PC-9 (cell line): ENCODE measurements around the gene VAV2.

ENCODE experiments used
- EZH2 ChIP-seq: fragments of 200-600 bp; sonication (generic); IDR thresholded peaks from 2 replicates; pipeline ENCODE4 v1.8.0; 2017; ENCODE audit warnings: antibody characterized with exemption, low read depth
- TF ChIP-seq, protein P1 (sequence below): fragments of 200-600 bp; sonication (generic); conservative IDR thresholded peaks from 2 replicates; pipeline ENCODE4 v1.6.1; 2017; ENCODE audit warnings: mixed run types, antibody characterized with exemption, mild to moderate bottlenecking, moderate library complexity

- TF ChIP-seq, protein P1, sequence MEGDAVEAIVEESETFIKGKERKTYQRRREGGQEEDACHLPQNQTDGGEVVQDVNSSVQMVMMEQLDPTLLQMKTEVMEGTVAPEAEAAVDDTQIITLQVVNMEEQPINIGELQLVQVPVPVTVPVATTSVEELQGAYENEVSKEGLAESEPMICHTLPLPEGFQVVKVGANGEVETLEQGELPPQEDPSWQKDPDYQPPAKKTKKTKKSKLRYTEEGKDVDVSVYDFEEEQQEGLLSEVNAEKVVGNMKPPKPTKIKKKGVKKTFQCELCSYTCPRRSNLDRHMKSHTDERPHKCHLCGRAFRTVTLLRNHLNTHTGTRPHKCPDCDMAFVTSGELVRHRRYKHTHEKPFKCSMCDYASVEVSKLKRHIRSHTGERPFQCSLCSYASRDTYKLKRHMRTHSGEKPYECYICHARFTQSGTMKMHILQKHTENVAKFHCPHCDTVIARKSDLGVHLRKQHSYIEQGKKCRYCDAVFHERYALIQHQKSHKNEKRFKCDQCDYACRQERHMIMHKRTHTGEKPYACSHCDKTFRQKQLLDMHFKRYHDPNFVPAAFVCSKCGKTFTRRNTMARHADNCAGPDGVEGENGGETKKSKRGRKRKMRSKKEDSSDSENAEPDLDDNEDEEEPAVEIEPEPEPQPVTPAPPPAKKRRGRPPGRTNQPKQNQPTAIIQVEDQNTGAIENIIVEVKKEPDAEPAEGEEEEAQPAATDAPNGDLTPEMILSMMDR = no peak
- TF ChIP-seq EZH2 = no peak
These were observed 103.9 kb downstream of the VAV2 start for GRCh38 chr9:133888048-133888808.
